ENCODE data around the gene PLCG1. TPM values are rescaled to one million over a fixed set of nuclear protein-coding genes. Genes with fewer than 3 reads are reported as not detected.

PLCG1 gene
- total and polyA plus RNA-seq, 2 of the 8 experiments (the other 6 are each of a cell fraction or from before 2014, with no cell fraction given), result 103 to 154 TPM

DNA sequence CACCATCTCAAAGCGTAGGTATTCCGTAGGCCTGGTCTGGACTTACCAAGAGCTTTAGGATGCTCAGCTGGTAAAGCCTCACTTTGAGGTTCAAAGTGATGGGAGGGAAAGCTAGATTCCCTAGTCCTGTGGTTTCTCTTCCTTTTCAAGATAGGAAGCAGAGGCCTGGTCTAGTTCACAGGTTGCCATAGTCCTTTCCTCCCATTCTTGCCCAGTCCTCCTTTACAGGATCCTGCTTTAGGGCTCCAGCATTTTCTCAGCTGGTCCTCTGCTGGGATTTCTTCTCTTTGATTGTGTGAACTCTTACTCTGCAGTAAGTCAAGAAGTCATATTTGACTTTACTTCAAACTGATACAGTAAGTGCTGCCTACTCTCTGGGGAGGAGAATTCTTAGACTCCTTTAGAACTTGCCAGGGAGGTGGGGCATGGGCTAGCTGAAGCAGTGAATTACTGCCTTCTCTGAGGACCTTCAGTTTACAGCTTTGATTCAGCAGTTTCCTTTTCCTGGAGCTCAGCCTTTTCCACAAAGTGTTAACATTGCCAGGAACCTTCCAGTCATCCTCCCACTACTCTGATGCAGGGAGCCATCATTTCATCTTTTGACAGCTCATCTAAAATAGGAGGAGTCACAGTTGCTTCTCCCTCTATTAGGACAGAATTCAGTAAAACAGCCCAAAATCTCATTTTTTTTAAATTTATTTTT lies 42.8 kb upstream of the PLCG1 start:
- peaks cover 0 to 6% of the 10 kb centered on the region in 2 experiments for H4K20me1 ChIP-seq (replicated peaks in 1 of 2; ENCODE audit: control insufficient read depth in 1 of 2, insufficient read depth in 2 of 2, low read length in 2 of 2)
- ChIA-PET CTCF (ENCODE audit: partially characterized antibody) (interaction anchor here (0.6 to 9.6 kb wide), 37 partner anchors 8 to 755 kb away, joined by 3 to 99 read pairs (median 4); no protein-coding TSS in a partner anchor), POLR2A (ENCODE audit: partially characterized antibody) (no interaction called here)
- DNase-seq (ENCODE audit: low read depth in 1 of 2, low spot score in 2 of 2) (no peak), FAIRE-seq (no peak)
- H3K23me2 ChIP-seq (ENCODE audit: low read depth, low read length), result no peaks in the 10 kb centered on the region; the same call in 1 of the 2 replicates
- no peak overlapping the region for H3K4ac ChIP-seq (replicated peaks; ENCODE audit: insufficient read length, low read depth, low read length)
- H3K27ac ChIP-seq (ENCODE audit: low read depth, low read length), result no peak overlapping the region
- H3K4me2 ChIP-seq (ENCODE audit: insufficient read depth in 1 of 2, low read depth in 2 of 2, low read length in 2 of 2), result no peak overlapping the region
- H3K4me3 ChIP-seq (ENCODE audit: extremely low read depth in 1 of 4, insufficient read depth in 2 of 4, low read depth in 3 of 4, low read length in 4 of 4), result no peak overlapping the region
- no peak overlapping the region for H2AK5ac ChIP-seq (ENCODE audit: low read depth, low read length)
- no peak overlapping the region for H2BK120ac ChIP-seq (replicated peaks; ENCODE audit: low read depth, low read length)
- no peak overlapping the region for H2BK15ac ChIP-seq (ENCODE audit: low read length)
- H3K23ac ChIP-seq (ENCODE audit: insufficient read length), result no peak overlapping the region
- no peaks in the 10 kb centered on the region for H3K79me2 ChIP-seq (ENCODE audit: control insufficient read depth in 1 of 2, insufficient read depth in 2 of 2, low read length in 2 of 2)
- H3K14ac ChIP-seq (ENCODE audit: insufficient read length), result no peak overlapping the region
- H3K9me3 ChIP-seq (ENCODE audit: insufficient read depth in 2 of 2, low read depth in 1 of 2, low read length in 1 of 2), result no peaks in the 10 kb centered on the region
- no peak overlapping the region for H2BK12ac ChIP-seq (ENCODE audit: low read depth, low read length)
- H4K5ac ChIP-seq (ENCODE audit: insufficient read length, low read depth, low read length), result no peak overlapping the region
- TF ChIP-seq TEAD4 (IDR thresholded peaks at IDR 0.05; ENCODE audit: low read depth, low read length), result no peak
- TF ChIP-seq POLR2A (IDR thresholded peaks at IDR 0.05; ENCODE audit: control extremely low read depth in 1 of 2, low read depth in 2 of 2, low read length in 2 of 2), result 0 out of 3 replicates have a peak, but pooled peaks of 1 of the 2 experiments have one; percentile 16
- no peak for TF ChIP-seq CBX5 (IDR thresholded peaks at IDR 0.05; ENCODE audit: low read depth, low read length)
- TF ChIP-seq NRF1 (IDR thresholded peaks at IDR 0.05; ENCODE audit: low read depth, low read length), result no peak
- no peak for TF ChIP-seq RFX5 (IDR thresholded peaks at IDR 0.05; ENCODE audit: borderline replicate concordance, low read depth, low read length)
- no peak for TF ChIP-seq SAP30 (IDR thresholded peaks at IDR 0.05; ENCODE audit: insufficient read depth, insufficient replicate concordance, low read length)
- no peak for TF ChIP-seq NANOG (IDR thresholded peaks at IDR 0.05; ENCODE audit: insufficient read depth, low read depth, low read length, poor library complexity, severe bottlenecking)
- H2BK5ac ChIP-seq (ENCODE audit: low read depth, low read length), result no peak overlapping the region
- no peaks in the 10 kb centered on the region for H3K79me1 ChIP-seq (ENCODE audit: low read depth, low read length)
- no peak overlapping the region for H4K8ac ChIP-seq (ENCODE audit: extremely low read depth, insufficient read depth, low read length)
- no peak overlapping the region for H3K9ac ChIP-seq (replicated peaks in 1 of 4; ENCODE audit: extremely low read depth in 1 of 4, low read depth in 3 of 4, low read length in 3 of 4)
- H2AFZ ChIP-seq (ENCODE audit: low read length), result no peak overlapping the region
- peaks cover 19 to 59% (median 47%) of the 10 kb centered on the region in 4 experiments for H3K36me3 ChIP-seq (ENCODE audit: control insufficient read depth in 2 of 4, insufficient read depth in 4 of 4, low read length in 3 of 4)
- H3K56ac ChIP-seq (replicated peaks; ENCODE audit: insufficient read length, low read depth, low read length), result no peak overlapping the region
- H3K27me3 ChIP-seq (replicated peaks in 1 of 4; ENCODE audit: control insufficient read depth in 3 of 4, extremely low read depth in 1 of 4, insufficient read depth in 3 of 4, low read length in 3 of 4), result no peaks in the 10 kb centered on the region
- WGBS, 2 experiments (ENCODE audit: extremely low coverage in 1 of 2, insufficient coverage in 1 of 2, insufficient read length in 1 of 2, insufficient replicate concordance in 2 of 2, low coverage in 1 of 2, low lambda C conversion rate in 2 of 2, missing lambda C conversion rate in 1 of 2), result 100% methylated on average over 2 of the region's 2 CpGs; no CpG with 5 or more reads in 1 of the 2 experiments
- H3K4me1 ChIP-seq (replicated peaks in 1 of 4; ENCODE audit: control insufficient read depth in 3 of 4, insufficient read depth in 4 of 4, low read length in 3 of 4), result no peaks in the 10 kb centered on the region
- no peak overlapping the region for H2BK20ac ChIP-seq (ENCODE audit: low read length)
- no peak overlapping the region for H3K18ac ChIP-seq (ENCODE audit: extremely low read depth, low read length)
- H4K91ac ChIP-seq (replicated peaks; ENCODE audit: insufficient read length, low read length), result no peak overlapping the region
